Measurements from ENCODE around the gene ZNF835. TPM values are rescaled to one million over a fixed set of nuclear protein-coding genes. Genes with fewer than 3 reads are reported as not detected.

Gene ZNF835
- total RNA-seq, 1 experiment from 2014 or later: not detected

GRCh38 chr19:56612737-56613136, 58.8 kb downstream of the ZNF835 start:
- no peak for TF ChIP-seq CTCF (IDR thresholded peaks at IDR 0.05; ENCODE audit: unreplicated experiment)
- no TSS peak for BruUV-seq (replicated peaks)
- H3K9me3 Mint-ChIP-seq (ENCODE audit: unreplicated experiment): peaks cover 41% of the 10 kb centered on the region
- H3K36me3 Mint-ChIP-seq (ENCODE audit: insufficient read depth, unreplicated experiment): peaks cover 13% of the 10 kb centered on the region
- H3K4me1 Mint-ChIP-seq (ENCODE audit: insufficient read depth, unreplicated experiment): no peaks in the 10 kb centered on the region
- DNase-seq (ENCODE audit: unreplicated experiment): no peak
- H3K4me3 Mint-ChIP-seq (ENCODE audit: unreplicated experiment): no peak overlapping the region
- ChIA-PET CTCF (interaction anchor here (0.8 kb wide), 1 partner anchor 279 kb away, joined by 3 read pairs; no protein-coding TSS in a partner anchor), POLR2A (no interaction called here)
- intact Hi-C loops (cut with micrococcal nuclease): no loop called here
- H3K27ac Mint-ChIP-seq (ENCODE audit: low read depth, unreplicated experiment): no peak overlapping the region
- no peaks in the 10 kb centered on the region for H3K27me3 Mint-ChIP-seq (ENCODE audit: insufficient read depth, unreplicated experiment)

Other genes starting within 250 kb of the ZNF835 start
- gene ZNF667, start 194.4 kb downstream of the ZNF835 start, total RNA-seq (2022): not detected in 2 replicates
- gene ZNF471, start 163.9 kb downstream of the ZNF835 start, total RNA-seq (2022): not detected in 2 replicates
- not detected in 2 replicates for gene ZFP28, start 132.8 kb downstream of the ZNF835 start, total RNA-seq (2022)
- not detected in 2 replicates for gene ZNF470, start 104.3 kb downstream of the ZNF835 start, total RNA-seq (2022)
- 4.0 and 5.9 TPM in 2 replicates for gene ZNF71, start 76.5 kb downstream of the ZNF835 start, total RNA-seq (2022)
- gene SMIM17, start 28.6 kb downstream of the ZNF835 start, total RNA-seq (2022): not detected in 2 replicates
- gene PEG3, start 169.0 kb upstream of the ZNF835 start, total RNA-seq (2022): not detected in 2 replicates
- gene ZIM2, start 169.0 kb upstream of the ZNF835 start, total RNA-seq (2022): not detected in 2 replicates